ENCODE measurements around the gene CAPZA2.
"Not testable (repeated sequence)": the region's sequence is repeated elsewhere in the genome, so short reads cannot be mapped to it uniquely, and the experiment has no call there.

Gene CAPZA2

DNA sequence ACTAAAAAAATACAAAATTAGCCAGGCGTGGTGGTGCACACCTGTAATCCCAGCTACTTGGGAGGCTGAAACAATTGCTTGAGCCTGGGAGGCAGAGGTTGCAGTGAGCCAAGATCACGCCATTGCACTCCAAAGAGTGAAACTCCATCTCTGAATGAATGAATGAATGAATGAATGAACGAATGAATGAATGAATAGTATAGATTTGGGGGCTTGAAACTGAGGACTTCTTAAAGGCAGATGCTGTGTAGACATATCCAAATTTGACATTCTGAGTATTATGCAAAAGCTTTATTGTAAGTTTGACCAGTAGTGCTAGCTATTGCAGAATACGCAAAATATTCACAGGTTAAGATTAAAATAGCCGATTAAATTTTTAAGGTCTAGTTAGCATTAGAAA is 60.2 kb downstream of the CAPZA2 start:
- DNase-seq = no peak

DNA sequence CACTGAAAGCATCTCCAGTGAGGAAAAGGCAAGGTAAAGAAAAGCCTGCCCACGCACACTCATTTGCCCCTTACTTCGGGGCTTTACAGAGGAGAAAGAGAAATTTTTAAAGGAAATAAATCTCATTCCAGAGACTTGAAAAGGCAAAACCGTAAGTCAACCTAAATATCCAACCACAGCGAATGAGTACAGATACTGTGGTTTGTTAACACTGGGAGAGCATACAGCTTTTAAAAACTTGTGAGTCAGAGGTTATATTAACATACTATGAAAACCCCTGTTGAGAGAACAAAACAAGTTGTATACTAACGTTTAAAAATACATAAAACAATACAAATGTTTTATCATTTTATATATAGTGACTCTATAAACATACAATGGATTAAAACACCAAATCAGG is 62.4 kb downstream of the CAPZA2 start:
- DNase-seq = no peak

DNA sequence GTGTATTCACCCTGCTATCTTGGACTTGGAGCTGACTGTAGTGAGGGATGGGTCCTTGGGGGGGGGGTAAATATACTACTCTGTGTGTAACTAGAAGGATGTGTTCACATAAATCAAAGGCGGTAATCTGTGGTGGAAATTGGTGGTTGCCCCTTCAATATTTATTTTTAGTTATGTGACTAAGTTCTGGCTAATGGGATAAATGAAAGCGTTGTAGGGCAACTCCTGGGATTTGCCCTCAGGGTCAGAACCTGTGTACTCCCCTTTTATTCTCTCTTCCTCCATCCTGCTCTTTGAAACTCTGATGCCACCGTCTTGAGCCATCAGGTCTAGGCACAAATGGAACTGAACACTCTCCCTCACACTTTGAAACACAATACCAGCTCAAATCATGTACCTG is 66.6 kb downstream of the CAPZA2 start:
- no peak for DNase-seq

DNA sequence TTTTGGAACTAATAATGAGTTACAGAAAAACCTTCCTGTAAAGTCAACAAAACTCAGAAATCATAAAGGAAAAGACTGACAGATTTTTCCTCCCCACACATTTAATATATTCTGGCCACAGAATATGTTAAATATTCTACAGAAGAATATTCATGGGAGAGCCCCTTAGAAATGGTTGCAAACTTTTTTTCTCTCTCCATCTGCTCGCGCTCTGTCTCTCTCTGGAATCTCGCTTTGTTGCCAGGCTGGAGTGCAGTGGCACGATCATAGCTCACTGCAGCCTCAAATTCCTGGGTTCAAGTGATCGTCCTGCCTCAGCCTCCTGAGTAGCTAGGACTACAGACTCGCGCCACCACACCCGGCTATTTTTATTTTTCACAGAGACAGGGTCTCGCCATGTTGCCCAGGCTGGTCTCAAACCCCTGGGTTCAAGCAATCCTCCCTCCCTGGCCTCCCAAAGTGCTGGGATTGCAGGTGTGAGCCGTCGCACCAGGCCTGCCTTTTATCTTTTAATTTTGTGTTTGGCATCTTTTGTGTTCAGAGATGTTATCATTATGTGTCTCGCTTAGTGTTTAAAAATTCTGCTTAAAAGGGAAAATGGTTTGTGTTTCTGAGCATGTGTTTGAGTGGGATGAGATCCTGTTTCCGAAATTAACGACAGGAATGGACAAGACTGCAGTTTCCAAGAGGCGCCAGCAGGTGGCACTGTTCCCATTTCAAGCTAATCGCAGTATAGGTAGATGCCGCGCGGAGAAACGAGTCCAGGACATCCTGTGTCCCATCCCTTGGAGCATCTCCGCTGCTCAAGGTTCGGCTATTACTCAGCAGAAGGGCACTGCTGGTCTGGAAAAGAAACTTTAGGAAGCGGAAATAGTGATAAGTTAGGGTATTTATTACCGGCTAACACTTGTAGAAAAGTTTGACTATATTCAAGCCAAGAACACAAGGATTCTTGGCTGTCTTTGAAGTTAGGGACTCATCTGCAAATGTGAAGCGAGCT is 67.8 kb downstream of the CAPZA2 start:
- DNase-seq = peak; percentile 77

DNA sequence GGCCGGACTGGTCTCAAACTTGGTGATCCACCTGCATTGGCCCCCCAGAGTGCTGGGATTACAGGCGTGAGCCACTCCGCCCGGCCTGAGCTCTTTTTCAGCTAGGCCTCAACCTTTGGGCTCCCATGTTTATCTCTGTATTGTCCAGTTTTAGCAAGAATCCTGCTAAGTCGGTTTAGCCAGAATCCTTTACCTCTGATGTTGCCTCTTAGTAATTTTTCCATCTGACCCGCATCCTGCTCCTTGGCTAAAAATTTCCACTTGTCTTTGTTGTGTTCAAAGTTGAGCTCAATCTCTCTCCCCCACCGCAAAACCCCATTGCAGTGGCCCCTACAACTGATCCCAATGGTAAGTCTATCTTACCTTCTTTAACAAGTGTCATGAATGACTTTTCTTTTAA is 70.2 kb downstream of the CAPZA2 start:
- DNase-seq = no peak

DNA sequence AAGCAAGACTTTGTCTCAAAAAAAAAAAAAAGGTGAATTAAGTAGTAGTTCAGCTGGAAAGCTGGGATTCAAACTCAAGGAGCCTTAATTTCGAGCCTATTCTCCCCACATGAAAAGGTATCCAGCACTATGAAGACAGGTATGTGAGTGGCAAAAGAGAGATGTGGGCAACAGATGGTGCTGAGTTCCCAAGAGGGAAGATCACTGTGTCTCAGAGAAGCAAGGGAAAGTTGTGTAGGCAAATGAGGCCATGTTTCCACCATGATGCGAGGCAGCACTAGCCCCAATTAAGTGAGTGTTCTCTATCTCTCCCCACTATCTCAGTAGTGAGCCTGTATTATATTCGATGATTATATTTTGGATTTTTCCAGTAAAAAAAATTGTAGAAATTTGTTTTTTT is 71.1 kb downstream of the CAPZA2 start:
- DNase-seq = no peak

DNA sequence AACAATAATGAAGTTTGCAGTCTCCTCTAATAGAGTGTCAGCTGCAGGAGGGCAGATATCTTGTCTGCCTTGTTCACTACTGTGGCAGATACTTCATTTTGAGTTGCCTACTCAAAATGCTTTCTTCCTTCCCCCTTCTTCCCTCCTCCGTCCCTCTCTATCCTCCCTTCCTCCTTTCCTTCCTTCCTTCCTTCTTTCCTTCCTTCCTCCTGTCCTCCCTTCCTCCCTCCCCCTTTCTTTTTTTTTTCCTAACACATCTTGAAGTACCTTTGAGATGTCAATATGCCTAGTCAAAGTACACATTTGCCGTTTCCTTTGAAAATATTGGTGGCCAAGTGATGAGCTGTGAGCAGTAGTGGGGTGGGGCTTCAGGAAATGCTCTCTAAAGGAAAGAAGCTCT is 72.2 kb downstream of the CAPZA2 start:
- no peak for DNase-seq

DNA sequence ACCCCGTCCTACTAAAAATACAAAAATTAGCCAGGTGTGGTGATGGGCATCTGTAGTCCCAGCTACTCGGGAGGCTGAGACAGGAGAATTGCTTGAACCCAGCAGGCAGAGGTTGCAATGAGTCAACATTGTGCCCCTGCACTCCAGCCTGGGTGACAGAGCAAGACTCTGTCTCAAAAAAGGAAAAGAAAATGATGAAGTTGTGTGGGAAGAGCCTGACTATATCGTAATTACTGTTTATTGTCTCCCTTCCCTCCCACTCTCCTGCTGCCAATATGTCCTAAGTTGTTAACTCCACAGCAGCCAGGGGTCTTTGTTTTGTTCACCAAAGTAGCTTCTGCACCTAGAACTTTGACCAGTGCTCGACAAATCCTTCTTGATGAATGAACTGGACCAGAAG is 74.5 kb downstream of the CAPZA2 start:
- DNase-seq = not testable (repeated sequence)

DNA sequence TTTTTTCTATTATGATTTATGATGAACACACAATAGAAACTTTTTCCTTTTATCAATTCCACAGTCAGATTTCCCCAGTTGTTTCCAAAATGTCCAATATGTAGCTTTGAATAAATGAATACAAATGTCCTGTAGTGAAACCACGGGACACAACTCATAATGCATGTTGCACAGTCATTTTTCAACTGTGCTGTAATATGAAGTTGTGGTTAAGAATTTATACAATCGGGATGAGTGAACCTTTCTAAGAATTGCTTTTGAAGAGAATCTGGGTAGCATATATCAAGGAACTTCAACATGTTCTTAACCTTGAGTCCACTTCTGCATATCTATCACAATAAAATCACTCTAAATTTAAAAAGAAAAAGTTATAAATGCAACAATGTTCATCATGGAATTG is 76.3 kb downstream of the CAPZA2 start:
- no peak for DNase-seq

DNA sequence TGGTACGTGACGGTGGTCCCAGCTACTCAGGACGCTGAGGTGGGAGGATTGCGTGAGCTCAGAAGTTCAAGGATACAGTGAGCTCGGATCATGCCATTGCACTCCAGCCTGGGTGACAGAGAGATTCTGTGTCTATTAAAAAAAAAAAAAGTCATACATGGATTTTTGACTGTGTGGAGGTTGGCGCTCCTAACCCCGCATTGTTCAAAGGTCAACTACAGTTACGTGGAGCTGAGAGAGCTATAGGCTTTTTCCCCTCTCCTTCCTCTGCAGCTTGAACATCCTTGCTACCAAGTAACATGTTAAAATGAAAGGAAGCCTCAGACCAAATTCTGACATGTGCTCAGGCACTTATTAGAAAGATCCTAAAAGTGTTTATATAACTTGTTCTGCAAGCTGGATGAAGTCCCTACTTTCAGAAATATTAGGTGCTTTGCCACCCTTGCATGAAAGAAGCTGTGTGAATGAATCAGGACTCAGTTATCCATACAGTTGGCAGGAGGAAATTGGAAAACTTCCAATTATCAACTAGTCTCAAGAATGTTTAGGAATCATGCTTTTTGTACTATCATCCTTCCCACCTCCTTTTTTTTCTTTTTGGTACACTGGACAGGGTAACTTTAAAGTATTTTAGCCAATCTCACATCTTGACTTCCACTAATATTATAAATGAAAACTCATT is 78.4 kb downstream of the CAPZA2 start:
- DNase-seq = no peak

DNA sequence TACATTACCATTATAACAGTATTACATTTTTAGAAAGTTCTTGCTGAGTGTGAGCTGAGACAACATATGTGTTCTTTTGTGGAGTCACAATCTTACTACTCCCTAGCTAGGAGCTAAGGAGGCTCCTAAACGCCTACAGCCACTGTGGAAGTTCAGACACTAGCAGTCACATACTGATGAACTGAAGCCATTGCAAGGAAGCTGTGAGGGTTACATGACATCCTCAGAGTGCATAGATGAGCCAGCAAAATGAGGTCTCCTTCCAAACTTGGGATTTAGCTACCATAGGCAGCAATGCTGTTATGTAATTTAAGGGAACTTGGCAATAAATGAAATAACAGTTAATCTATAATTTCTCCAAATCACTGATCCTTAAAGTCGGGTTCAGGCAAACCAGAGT is 80.1 kb downstream of the CAPZA2 start:
- DNase-seq = no peak

DNA sequence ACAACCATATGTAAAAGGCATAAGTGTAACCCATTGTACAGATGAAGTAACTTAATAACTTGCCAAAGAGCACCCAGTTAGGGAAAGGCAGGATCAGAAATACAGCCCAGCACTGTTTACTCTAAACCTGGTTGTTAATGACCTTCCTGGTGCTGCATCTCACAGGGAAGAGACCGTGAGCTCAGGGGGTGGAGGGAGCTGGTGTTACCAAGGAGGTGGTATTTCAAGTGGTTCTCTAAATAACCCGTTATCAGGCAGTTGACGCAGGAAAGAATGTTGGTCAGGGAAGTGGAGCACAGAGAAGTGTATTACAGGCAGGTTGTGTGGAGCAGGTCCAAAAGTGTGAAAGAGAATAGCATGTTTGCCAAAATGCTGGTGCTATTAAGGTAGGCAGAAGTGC is 86.5 kb downstream of the CAPZA2 start:
- no peak for DNase-seq

DNA sequence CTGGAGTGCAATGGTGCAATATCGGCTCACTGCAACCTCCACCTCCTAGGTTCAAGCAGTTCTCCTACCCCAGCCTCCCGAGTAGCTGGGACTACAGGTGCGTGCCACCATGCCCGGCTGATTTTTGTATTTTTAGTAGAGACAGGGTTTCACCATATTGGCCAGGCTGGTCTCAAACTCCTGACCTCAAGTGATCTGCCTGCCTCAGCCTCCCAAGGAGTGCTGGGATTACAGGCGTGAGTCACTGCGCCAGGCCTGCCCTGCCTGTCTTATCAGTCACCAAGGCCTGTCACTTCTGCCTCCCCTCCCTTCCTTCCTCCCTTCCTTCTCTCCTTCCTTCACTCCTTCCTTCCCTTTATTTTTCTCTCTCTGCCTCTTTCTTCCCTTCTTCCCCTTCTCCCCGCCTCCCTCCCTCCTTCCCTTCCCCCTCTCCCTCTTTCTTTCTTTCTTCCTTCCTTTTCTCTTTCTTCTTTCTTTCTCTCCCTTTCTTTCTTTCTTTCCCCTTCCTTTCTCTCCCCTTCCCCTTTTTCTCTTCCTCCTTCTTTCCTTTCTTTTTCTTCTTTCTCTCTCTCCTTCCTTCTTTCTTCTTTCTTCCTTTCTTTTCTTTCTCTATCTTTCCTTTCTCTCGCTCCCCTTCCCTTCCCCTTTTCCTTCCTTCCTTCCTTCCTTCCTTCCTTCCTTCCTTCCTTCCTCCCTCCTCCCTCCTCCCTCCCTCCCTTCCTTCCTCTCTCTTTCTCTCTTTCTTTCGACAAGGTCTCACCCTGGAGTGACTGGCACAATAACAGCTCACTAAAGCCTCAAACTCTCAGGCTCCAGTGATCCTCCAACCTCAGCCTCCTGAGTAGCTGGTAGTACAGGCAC is 87.8 kb downstream of the CAPZA2 start:
- no peak for DNase-seq

DNA sequence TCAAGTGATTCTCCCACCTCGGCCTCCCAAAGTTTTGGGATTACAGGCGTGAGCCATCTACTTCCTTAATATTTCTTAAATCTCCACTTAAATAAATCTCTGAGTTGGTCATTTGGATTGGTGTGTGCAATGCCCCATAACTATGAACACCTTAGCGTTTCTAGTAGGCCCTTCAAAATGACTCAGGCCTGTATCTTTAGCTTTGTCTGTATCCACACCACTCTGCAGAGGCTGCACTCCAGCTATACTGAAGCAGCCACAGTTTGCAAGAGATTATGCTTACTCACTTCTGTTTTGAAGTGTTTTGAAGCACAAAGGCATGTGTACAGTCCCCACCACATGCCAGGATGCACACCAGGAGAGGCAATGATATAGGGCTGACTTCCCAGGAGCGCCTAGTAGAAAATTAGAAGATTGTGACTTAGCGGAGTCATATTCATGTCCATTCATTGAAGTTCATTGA is 88.5 kb downstream of the CAPZA2 start:
- no peak for DNase-seq

DNA sequence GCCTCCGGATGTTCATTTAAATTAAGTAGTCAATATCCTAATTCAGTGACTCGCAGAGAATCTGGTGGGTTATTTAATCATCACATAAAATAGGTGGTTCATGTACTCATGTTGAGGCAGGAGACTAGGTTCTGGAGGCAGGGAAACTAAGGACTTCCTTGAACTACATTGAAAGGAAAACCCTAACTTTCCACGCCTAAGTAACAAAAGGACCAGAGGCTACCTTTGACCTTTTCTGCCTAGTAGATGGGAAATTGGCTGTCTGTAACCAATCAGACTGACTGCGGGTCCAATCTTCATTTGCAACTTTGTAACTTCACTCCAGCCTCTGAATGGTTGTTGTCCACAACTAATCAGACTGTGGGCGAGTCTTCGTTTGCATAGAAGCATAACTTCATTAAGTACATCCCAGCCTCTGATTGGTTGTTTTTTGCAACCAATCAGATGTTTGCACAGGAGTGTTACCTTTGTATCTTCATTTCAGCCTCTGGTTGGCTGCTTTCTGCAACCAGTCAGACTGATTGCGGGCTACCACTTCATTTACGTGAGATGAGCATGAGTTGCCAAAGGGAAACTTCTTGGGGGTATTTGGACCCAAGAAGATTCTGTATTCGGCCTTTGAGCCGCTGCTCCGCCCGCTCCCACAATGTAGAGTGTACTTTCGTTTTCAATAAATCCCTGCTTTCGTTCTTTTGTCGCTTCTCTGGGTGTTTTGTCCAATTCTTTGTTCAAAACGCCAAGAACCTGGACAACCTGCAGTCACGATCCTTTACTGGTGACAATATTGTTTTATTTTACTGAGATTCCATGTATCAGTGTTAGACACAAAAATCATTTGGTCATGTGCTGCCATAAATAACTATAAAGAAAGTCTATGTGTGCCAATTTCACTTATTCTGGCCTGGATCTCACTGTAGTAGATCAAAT is 89.2 kb downstream of the CAPZA2 start:
- peak; percentile 79 for DNase-seq

DNA sequence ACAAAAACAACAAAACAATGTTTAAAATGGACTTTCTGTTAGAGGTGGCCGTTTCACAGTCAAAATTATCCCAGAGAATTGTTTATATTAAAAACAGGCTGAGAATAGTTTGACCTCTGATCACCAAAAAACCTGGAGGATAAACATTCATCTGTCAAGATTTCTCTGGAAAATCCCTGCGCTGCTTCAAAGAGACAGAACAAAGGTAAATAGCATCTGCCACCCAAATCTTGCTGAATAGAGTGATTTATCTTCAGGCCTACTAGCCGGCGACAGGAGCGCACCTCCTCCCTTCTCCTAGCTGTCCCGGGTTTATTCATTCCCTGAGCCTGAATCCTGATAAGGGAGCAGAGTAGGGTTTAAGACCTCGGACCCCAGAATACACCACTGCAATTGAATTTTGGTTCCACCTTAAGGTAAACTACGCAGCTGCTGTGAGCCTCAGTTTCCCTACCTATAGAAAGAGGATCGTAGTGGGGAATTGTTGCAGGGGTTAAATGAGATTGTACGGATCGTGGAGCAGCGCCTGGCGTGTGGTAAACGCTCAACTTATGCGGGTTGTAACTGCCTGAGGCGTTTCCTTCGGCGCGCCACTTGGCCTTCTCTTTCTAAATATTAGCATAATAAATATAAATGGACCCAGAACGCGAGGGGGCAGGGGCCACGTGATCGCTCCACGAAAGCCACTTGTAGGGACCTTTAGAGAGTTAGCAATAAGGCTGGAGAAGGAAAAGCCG is 90.4 kb downstream of the CAPZA2 start:
- peak; percentile 55 for DNase-seq

DNA sequence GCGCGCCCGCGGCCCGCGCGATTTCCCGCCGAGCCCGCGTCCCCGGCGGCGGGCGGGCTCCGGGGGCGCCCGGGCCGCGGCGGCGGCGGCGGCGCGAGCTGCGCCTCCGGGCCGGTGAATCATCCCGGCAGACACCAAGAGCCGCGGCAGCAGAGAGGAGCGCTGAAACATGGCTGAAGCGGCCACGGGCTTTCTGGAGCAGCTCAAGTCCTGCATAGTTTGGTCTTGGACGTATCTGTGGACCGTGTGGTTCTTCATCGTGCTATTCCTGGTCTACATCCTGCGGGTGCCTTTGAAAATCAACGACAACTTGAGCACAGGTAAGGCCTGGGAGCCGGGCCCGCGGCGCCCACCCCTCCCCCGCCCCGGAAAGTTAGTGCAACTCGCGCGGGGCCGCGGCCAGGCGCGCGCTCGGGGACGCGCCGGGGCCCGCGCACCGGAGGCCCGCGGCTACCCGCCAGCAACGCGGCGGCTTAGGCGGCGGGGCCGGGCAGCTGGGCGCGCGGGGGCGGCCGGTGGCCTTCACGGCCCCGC is 91.1 kb downstream of the CAPZA2 start, which contains the start of gene ST7:
Gene ST7 (plus strand): TSS at position 130 of the 534 bp plus-strand sequence. CDS start 40 bp downstream, at position 170.
- peak; percentile 55 for DNase-seq

DNA sequence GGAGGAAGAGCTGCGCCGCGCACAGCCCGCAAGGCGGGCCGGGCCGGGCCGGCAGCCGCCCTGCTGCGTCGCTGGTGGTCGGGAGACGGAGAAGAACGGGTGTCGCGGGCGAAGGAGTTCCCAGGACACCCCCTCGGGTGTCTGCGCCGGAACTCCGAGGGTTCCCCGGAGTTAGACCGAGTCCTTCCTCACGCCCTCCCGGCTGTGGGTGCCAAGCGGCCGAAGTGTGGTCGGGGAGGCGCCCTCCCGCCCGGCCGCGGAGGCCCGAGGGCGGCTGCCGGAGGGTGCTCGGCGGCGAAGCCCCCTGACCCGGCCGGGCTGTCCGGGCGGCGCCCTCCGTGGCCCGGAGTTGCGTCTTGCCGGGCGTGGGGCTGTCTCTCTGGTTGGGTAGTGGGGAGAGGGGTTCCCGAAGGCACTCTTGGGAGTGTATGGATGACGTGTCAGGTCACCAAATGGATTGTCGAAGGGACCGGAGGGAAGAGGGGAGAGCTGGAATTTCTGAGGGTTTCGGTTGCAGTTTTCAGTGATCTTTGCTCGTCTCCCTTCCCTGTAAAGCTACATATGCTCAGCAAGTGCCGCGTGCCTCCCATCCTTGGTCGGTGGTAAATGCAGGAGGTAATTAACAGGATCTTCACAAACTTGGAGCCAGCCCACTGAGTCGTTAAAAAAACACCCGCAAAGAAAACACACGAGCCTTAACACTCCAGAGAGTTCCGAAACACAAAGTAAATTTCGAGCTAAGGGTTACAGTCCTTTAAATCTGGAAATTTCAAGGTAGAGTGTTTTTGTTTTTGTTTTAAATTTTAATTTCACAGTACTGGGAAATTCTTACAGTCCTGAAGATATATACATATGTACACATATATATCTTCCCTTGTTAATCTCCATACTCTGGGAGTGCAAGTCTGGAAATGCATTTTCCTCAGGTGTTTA is 91.8 kb downstream of the CAPZA2 start:
- peak; percentile 64 for DNase-seq

DNA sequence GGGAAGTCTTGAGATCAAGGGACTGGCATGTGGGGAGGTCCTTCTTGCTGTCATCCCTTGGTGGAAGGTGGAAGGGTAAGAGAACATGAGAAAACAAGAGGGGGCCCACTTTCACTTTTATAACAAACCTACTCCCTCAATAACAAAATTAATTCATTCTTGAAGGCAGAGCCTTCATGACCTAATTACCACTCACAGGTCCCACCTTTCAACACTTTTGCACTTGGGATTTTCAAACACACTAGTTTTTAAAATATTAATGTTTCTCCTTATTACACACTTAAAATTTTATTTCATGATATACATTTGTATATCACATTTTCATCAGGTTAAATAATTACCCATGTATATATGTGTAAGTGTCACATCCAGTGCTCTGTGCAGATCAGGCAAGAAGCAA is 93.0 kb downstream of the CAPZA2 start:
- no peak for DNase-seq
